ENCODE data around the gene MCFD2. TPM values are rescaled to one million over a fixed set of nuclear protein-coding genes. Genes with fewer than 3 reads are reported as not detected.

Gene MCFD2
- total RNA-seq, result 177 and 217 TPM in 2 replicates

GRCh38 chr2:46915281-46915810 lies at the start of gene MCFD2:
Gene MCFD2 (minus strand): TSS chr2:46915806. CDS start chr2:46909171, 6,635 bp downstream.

Small RNA genes within 50 kb of the gene (small RNA-seq; reads per million reads assigned to genes)
- gene AC093732.2, result not detected

Other genes with a start within 250 kb of the MCFD2 start
- 22.0 and 29.7 TPM in 2 replicates for gene SOCS5, start 216.5 kb downstream of the MCFD2 start, total RNA-seq
- gene TTC7A, start 25.4 kb upstream of the MCFD2 start, total RNA-seq, result 9.5 and 13.1 TPM in 2 replicates
- gene STPG4, start 239.5 kb upstream of the MCFD2 start, total RNA-seq, result 0.29 and 0.33 TPM in 2 replicates

Measured in vein endothelial cell (primary cell).